HEK293 (cell line): ENCODE results near the gene MEF2C.

Experiments
- CTCF ChIA-PET: fragments of 350-600 bp; formaldehyde crosslinking; extraction: SDS; loops from one replicate; lab custom pipeline; 2021; ENCODE audit warnings: antibody characterized with exemption; lab: Yijun Ruan, JAX
- POLR2A ChIA-PET: fragments of 300-600 bp; formaldehyde crosslinking; extraction: SDS; loops from one replicate; lab custom pipeline; 2020; ENCODE audit warnings: antibody characterized with exemption, inconsistent platforms; lab: Yijun Ruan, JAX
- H3K27ac ChIP-seq: fragments of 200-500 bp; sonication (Bioruptor generic); 2 replicates; pipeline ENCODE4 v1.5.1; 2014; ENCODE audit warnings: low read depth, low read length, control low read depth, inconsistent platforms; ENCODE audit errors: extremely low read depth
- H3K36me3 ChIP-seq, 2 experiments: fragments of 200-500 bp in 1 of 2; sonication (Bioruptor generic) in 1 of 2; 1 replicate in 1 of 2; 2 replicates in 1 of 2; pipeline ENCODE4 v1.5.1; 2014 to 2017; ENCODE audit warnings: inconsistent platforms in 2 of 2, low read length in 2 of 2; ENCODE audit not compliant: control insufficient read depth in 2 of 2, insufficient read depth in 1 of 2
- H3K4me1 ChIP-seq: fragments of 200-500 bp; sonication (Bioruptor generic); 2 replicates; pipeline ENCODE4 v1.5.1; 2014; ENCODE audit warnings: mild to moderate bottlenecking, low read length, inconsistent platforms; ENCODE audit not compliant: control insufficient read depth, insufficient read depth
- H3K4me3 ChIP-seq: 2 replicates; pipeline ENCODE4 v1.5.1; 2011; ENCODE audit warnings: low read depth, mild to moderate bottlenecking, control low read depth, low read length, moderate library complexity
- H3K9me3 ChIP-seq: fragments of 200-500 bp; sonication (Bioruptor generic); 2 replicates; pipeline ENCODE4 v1.5.1; 2014; ENCODE audit warnings: low read depth, low read length, inconsistent platforms; ENCODE audit not compliant: control insufficient read depth, insufficient read depth
- GFI1B ChIP-seq: fragments of 450-650 bp; formaldehyde crosslinking; IDR thresholded peaks from 2 replicates; pipeline ENCODE4 v1.5.1; 2016; ENCODE audit warnings: missing biosample characterization, missing genetic modification characterization
- GLIS1 ChIP-seq: fragments of 450-650 bp; formaldehyde crosslinking; IDR thresholded peaks from 2 replicates; pipeline ENCODE4 v1.5.1; 2016; ENCODE audit warnings: missing biosample characterization, missing genetic modification characterization
- SCRT2 ChIP-seq: fragments of 450-650 bp; formaldehyde crosslinking; IDR thresholded peaks from 2 replicates; pipeline ENCODE4 v1.5.1; 2016; ENCODE audit warnings: missing biosample characterization, missing genetic modification characterization
- SP3 ChIP-seq: fragments of 450-650 bp; formaldehyde crosslinking; IDR thresholded peaks from 2 replicates; pipeline ENCODE4 v1.5.1; 2016; ENCODE audit warnings: missing biosample characterization, missing genetic modification characterization
- ZFP37 ChIP-seq: fragments of 450-650 bp; formaldehyde crosslinking; IDR thresholded peaks from 2 replicates; pipeline ENCODE4 v1.5.1; 2016; ENCODE audit warnings: missing biosample characterization, missing genetic modification characterization
- ZIC2 ChIP-seq: fragments of 450-650 bp; formaldehyde crosslinking; IDR thresholded peaks from 2 replicates; pipeline ENCODE4 v1.5.1; 2016; ENCODE audit warnings: missing biosample characterization, missing genetic modification characterization
- ZNF114 ChIP-seq: fragments of 450-650 bp; formaldehyde crosslinking; IDR thresholded peaks from 2 replicates; pipeline ENCODE4 v1.5.0; 2017; ENCODE audit warnings: missing biosample characterization, missing genetic modification characterization
- ZNF132 ChIP-seq: fragments of 450-650 bp; formaldehyde crosslinking; IDR thresholded peaks from 2 replicates; pipeline ENCODE4 v1.5.1; 2017; ENCODE audit warnings: missing biosample characterization, missing genetic modification characterization, borderline replicate concordance
- ZNF16 ChIP-seq: fragments of 450-650 bp; formaldehyde crosslinking; IDR thresholded peaks from 2 replicates; pipeline ENCODE4 v1.5.1; 2016; ENCODE audit warnings: low read depth, missing biosample characterization, missing genetic modification characterization
- ZNF223 ChIP-seq: fragments of 450-650 bp; formaldehyde crosslinking; IDR thresholded peaks from 2 replicates; pipeline ENCODE4 v1.5.1; 2016; ENCODE audit warnings: missing biosample characterization, missing genetic modification characterization
- ZNF473 ChIP-seq: fragments of 450-650 bp; formaldehyde crosslinking; IDR thresholded peaks from 2 replicates; pipeline ENCODE4 v1.5.1; 2017; ENCODE audit warnings: missing biosample characterization, missing genetic modification characterization
- ZNF548 ChIP-seq: fragments of 450-650 bp; formaldehyde crosslinking; IDR thresholded peaks from 2 replicates; pipeline ENCODE4 v1.5.1; 2016; ENCODE audit warnings: missing biosample characterization, missing genetic modification characterization
- ZNF776 ChIP-seq: fragments of 450-650 bp; formaldehyde crosslinking; IDR thresholded peaks from 2 replicates; pipeline ENCODE4 v1.5.0; 2017; ENCODE audit warnings: missing biosample characterization, missing genetic modification characterization, borderline replicate concordance
- TF ChIP-seq, protein P1 (sequence below): fragments of 450-650 bp; formaldehyde crosslinking; IDR thresholded peaks from 2 replicates; pipeline ENCODE4 v1.5.0; 2017; ENCODE audit warnings: missing biosample characterization, missing genetic modification characterization, borderline replicate concordance
- TF ChIP-seq, protein P2 (sequence below): fragments of 450-650 bp; formaldehyde crosslinking; IDR thresholded peaks from 2 replicates; pipeline ENCODE4 v1.5.1; 2016; ENCODE audit warnings: missing biosample characterization, missing genetic modification characterization
- TF ChIP-seq, protein P3 (sequence below): fragments of 450-650 bp; formaldehyde crosslinking; IDR thresholded peaks from 2 replicates; pipeline ENCODE4 v1.5.1; 2016; ENCODE audit warnings: missing biosample characterization, missing genetic modification characterization
- TF ChIP-seq, protein P4 (sequence below): fragments of 450-650 bp; formaldehyde crosslinking; IDR thresholded peaks from 2 replicates; pipeline ENCODE4 v1.5.1; 2017; ENCODE audit warnings: missing biosample characterization, missing genetic modification characterization
- TF ChIP-seq, protein P5 (sequence below): fragments of 450-650 bp; IDR thresholded peaks from 2 replicates; pipeline ENCODE4 v1.5.1; 2018; ENCODE audit warnings: missing biosample characterization, mild to moderate bottlenecking, missing genetic modification characterization
- TF ChIP-seq, protein P6 (sequence below): fragments of 450-650 bp; formaldehyde crosslinking; IDR thresholded peaks from 2 replicates; pipeline ENCODE4 v1.5.1; 2016; ENCODE audit warnings: missing biosample characterization, missing genetic modification characterization, borderline replicate concordance

The MEF2C gene

DNA sequence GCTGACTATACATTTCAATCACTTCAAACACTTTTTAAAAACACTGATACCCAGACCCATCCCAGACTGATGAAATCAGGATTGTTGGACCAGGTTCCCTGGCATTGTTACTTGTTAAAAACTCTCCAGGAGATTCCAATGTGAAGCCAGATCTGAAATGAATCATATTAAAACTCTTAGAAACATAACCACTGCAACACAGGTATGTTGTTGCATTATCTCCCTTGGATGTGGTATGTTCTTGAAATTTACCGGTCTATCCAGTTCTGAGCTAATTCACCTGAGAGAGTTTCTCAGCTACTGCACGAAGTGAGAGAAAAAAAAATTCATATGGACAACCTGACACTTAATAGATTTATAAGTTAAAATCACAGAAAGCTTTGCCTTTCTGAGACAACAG lies 21.8 kb downstream of the MEF2C start (continued):
- TF ChIP-seq, protein P1, sequence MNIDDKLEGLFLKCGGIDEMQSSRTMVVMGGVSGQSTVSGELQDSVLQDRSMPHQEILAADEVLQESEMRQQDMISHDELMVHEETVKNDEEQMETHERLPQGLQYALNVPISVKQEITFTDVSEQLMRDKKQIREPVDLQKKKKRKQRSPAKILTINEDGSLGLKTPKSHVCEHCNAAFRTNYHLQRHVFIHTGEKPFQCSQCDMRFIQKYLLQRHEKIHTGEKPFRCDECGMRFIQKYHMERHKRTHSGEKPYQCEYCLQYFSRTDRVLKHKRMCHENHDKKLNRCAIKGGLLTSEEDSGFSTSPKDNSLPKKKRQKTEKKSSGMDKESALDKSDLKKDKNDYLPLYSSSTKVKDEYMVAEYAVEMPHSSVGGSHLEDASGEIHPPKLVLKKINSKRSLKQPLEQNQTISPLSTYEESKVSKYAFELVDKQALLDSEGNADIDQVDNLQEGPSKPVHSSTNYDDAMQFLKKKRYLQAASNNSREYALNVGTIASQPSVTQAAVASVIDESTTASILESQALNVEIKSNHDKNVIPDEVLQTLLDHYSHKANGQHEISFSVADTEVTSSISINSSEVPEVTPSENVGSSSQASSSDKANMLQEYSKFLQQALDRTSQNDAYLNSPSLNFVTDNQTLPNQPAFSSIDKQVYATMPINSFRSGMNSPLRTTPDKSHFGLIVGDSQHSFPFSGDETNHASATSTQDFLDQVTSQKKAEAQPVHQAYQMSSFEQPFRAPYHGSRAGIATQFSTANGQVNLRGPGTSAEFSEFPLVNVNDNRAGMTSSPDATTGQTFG (tag by site-specific recombination) = no peak
- TF ChIP-seq, protein P2, sequence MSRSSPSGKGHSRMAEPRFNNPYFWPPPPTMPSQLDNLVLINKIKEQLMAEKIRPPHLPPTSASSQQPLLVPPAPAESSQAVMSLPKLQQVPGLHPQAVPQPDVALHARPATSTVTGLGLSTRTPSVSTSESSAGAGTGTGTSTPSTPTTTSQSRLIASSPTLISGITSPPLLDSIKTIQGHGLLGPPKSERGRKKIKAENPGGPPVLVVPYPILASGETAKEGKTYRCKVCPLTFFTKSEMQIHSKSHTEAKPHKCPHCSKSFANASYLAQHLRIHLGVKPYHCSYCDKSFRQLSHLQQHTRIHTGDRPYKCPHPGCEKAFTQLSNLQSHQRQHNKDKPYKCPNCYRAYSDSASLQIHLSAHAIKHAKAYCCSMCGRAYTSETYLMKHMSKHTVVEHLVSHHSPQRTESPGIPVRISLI (tag by site-specific recombination) = no peak
- no peak for TF ChIP-seq ZNF776 (tag by site-specific recombination)

DNA sequence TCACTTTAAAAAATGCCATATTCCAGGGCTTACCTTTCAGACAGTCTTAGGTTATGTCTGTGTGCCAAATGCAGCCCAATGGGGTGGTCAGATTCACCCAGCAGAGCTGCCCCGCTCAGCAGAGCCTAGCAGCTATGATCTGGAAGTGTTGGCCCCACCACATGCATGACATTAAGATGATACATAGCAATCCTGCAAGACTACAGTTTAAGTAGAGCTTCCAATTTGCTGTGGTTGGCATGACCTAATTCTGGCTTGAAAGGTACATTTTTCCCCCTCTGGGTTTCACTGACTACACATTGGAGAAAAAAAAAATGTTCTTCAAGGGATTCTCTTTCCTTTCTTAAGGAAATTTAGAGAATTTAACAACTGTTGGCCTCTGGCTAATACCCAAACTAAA lies 22.5 kb downstream of the MEF2C start:
- POLR2A ChIA-PET = no interaction called here
- Histone ChIP-seq H3K4me3 (no peak overlapping the region), H3K36me3 (no peaks in the 10 kb centered on the region), H3K27ac (no peak overlapping the region), H3K9me3 (no peaks in the 10 kb centered on the region), H3K4me1 (no peaks in the 10 kb centered on the region)
- CTCF ChIA-PET = interaction anchor here (0.7 kb wide), 1 partner anchor 927 kb away, joined by 3 read pairs; no protein-coding TSS in a partner anchor
- no peak for TF ChIP-seq ZNF114 (tag by site-specific recombination)
- no peak for TF ChIP-seq ZNF473 (tag by site-specific recombination)
- no peak for TF ChIP-seq ZNF132 (tag by site-specific recombination)
- TF ChIP-seq ZNF223 = no peak
- no peak for TF ChIP-seq SCRT2 (tag by site-specific recombination)
- no peak for TF ChIP-seq ZNF16
- TF ChIP-seq, protein P3, sequence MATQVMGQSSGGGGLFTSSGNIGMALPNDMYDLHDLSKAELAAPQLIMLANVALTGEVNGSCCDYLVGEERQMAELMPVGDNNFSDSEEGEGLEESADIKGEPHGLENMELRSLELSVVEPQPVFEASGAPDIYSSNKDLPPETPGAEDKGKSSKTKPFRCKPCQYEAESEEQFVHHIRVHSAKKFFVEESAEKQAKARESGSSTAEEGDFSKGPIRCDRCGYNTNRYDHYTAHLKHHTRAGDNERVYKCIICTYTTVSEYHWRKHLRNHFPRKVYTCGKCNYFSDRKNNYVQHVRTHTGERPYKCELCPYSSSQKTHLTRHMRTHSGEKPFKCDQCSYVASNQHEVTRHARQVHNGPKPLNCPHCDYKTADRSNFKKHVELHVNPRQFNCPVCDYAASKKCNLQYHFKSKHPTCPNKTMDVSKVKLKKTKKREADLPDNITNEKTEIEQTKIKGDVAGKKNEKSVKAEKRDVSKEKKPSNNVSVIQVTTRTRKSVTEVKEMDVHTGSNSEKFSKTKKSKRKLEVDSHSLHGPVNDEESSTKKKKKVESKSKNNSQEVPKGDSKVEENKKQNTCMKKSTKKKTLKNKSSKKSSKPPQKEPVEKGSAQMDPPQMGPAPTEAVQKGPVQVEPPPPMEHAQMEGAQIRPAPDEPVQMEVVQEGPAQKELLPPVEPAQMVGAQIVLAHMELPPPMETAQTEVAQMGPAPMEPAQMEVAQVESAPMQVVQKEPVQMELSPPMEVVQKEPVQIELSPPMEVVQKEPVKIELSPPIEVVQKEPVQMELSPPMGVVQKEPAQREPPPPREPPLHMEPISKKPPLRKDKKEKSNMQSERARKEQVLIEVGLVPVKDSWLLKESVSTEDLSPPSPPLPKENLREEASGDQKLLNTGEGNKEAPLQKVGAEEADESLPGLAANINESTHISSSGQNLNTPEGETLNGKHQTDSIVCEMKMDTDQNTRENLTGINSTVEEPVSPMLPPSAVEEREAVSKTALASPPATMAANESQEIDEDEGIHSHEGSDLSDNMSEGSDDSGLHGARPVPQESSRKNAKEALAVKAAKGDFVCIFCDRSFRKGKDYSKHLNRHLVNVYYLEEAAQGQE (tag by site-specific recombination) = no peak
- TF ChIP-seq, protein P4, sequence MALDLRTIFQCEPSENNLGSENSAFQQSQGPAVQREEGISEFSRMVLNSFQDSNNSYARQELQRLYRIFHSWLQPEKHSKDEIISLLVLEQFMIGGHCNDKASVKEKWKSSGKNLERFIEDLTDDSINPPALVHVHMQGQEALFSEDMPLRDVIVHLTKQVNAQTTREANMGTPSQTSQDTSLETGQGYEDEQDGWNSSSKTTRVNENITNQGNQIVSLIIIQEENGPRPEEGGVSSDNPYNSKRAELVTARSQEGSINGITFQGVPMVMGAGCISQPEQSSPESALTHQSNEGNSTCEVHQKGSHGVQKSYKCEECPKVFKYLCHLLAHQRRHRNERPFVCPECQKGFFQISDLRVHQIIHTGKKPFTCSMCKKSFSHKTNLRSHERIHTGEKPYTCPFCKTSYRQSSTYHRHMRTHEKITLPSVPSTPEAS (tag by site-specific recombination) = no peak
- TF ChIP-seq SP3 (tag by site-specific recombination) = no peak
- TF ChIP-seq GLIS1 = no peak
- no peak for TF ChIP-seq ZIC2 (tag by site-specific recombination)
- TF ChIP-seq ZFP37 (tag by site-specific recombination) = no peak
- TF ChIP-seq ZNF548 (tag by site-specific recombination) = no peak
- no peak for TF ChIP-seq GFI1B (tag by site-specific recombination)
- TF ChIP-seq, protein P5, sequence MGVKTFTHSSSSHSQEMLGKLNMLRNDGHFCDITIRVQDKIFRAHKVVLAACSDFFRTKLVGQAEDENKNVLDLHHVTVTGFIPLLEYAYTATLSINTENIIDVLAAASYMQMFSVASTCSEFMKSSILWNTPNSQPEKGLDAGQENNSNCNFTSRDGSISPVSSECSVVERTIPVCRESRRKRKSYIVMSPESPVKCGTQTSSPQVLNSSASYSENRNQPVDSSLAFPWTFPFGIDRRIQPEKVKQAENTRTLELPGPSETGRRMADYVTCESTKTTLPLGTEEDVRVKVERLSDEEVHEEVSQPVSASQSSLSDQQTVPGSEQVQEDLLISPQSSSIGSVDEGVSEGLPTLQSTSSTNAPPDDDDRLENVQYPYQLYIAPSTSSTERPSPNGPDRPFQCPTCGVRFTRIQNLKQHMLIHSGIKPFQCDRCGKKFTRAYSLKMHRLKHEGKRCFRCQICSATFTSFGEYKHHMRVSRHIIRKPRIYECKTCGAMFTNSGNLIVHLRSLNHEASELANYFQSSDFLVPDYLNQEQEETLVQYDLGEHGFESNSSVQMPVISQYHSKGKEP (tag by site-specific recombination) = no peak
- TF ChIP-seq, protein P6, sequence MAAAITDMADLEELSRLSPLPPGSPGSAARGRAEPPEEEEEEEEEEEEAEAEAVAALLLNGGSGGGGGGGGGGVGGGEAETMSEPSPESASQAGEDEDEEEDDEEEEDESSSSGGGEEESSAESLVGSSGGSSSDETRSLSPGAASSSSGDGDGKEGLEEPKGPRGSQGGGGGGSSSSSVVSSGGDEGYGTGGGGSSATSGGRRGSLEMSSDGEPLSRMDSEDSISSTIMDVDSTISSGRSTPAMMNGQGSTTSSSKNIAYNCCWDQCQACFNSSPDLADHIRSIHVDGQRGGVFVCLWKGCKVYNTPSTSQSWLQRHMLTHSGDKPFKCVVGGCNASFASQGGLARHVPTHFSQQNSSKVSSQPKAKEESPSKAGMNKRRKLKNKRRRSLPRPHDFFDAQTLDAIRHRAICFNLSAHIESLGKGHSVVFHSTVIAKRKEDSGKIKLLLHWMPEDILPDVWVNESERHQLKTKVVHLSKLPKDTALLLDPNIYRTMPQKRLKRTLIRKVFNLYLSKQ (tag by site-specific recombination) = no peak
- TF ChIP-seq, all 188 proteins: peak for 0
